GM12878 (cell line): ENCODE data around the gene SCGB3A1. TPM values are rescaled to one million over a fixed set of nuclear protein-coding genes. Genes with fewer than 3 reads are reported as not detected.

Experiments used
- ATAC-seq: fragments of 200-7000 bp; cut with Tn5 transposase; 3 replicates; pipeline ENCODE4 v1.9.1; 2020; ENCODE audit warnings: mild to moderate bottlenecking, moderate library complexity
- BruUV-seq: library from RNA; stranded (reverse); fragments of 400-500 nt; replicated peaks from 2 replicates; lab custom pipeline; 2021; lab: Mats Ljungman, UMichigan
- CTCF ChIA-PET: fragments of 300-600 bp; sonication (Branson Sonifier 250); formaldehyde crosslinking; extraction: SDS; loops from one replicate; lab custom pipeline; 2021; ENCODE audit warnings: inconsistent platforms; lab: Yijun Ruan, JAX
- POLR2A ChIA-PET: fragments of 350-600 bp; formaldehyde crosslinking; extraction: SDS; loops from one replicate; lab custom pipeline; 2021; ENCODE audit warnings: inconsistent platforms; lab: Charles Lee
- RAD21 ChIA-PET: fragments of 300-600 bp; sonication (Branson Sonifier 250); formaldehyde crosslinking; loops from one replicate; lab custom pipeline; 2023; ENCODE audit warnings: antibody characterized with exemption; ENCODE audit not compliant: unreplicated experiment; lab: Charles Lee
- SMC1A ChIA-PET: fragments of 300-600 bp; sonication (Branson Sonifier 250); formaldehyde crosslinking; loops from one replicate; lab custom pipeline; 2023; ENCODE audit not compliant: unreplicated experiment, uncharacterized antibody; lab: Charles Lee
- DNase-seq: peaks from one replicate; pipeline ENCODE4 v3.0.0-alpha.2; 2011; ENCODE audit warnings: low read depth, low spot score
- FAIRE-seq: peaks from 3 replicates; lab custom pipeline; 2011; peaks lifted over from hg19 to GRCh38; lab: Jason Lieb, UNC
- H2AFZ ChIP-seq: 2 replicates; pipeline ENCODE4 v1.6.0; 2011; ENCODE audit warnings: low read depth, low read length, control low read depth; ENCODE audit not compliant: control insufficient read depth
- H3K27ac ChIP-seq: 2 replicates; pipeline ENCODE4 v1.5.1; 2011; ENCODE audit warnings: control low read depth; ENCODE audit not compliant: control insufficient read depth, insufficient read depth
- H3K27me3 ChIP-seq, 2 experiments: replicated peaks in 1 of 2; 2 replicates each; pipeline versions ENCODE4 v1.6.0 to v1.6.1; 2011; ENCODE audit warnings: low read length in 1 of 2; ENCODE audit not compliant: control insufficient read depth in 2 of 2, insufficient read depth in 2 of 2
- H3K36me3 ChIP-seq, 2 experiments: 2 replicates each; pipeline ENCODE4 v1.5.1; 2011; ENCODE audit warnings: low read length in 1 of 2; ENCODE audit not compliant: control insufficient read depth in 2 of 2, insufficient read depth in 2 of 2
- H3K4me1 ChIP-seq: 2 replicates; pipeline ENCODE4 v1.6.1; 2011; ENCODE audit warnings: mild to moderate bottlenecking, low read length, moderate library complexity, mixed read lengths; ENCODE audit not compliant: control insufficient read depth, insufficient read depth
- H3K4me2 ChIP-seq: 2 replicates; pipeline ENCODE4 v1.6.0; 2011; ENCODE audit warnings: control low read depth; ENCODE audit not compliant: control insufficient read depth, insufficient read depth
- H3K4me3 ChIP-seq: fragments of 200-600 bp; sonication (generic); 2 replicates; pipeline ENCODE4 v1.5.1; 2016
- H3K79me2 ChIP-seq: 2 replicates; pipeline ENCODE4 v1.6.0; 2011; ENCODE audit warnings: low read length; ENCODE audit not compliant: control insufficient read depth, insufficient read depth
- H3K9ac ChIP-seq: 2 replicates; pipeline ENCODE4 v1.8.0; 2011; ENCODE audit warnings: low read length, control low read depth, mixed read lengths; ENCODE audit not compliant: control insufficient read depth, insufficient read depth
- H3K9me3 ChIP-seq: replicated peaks from 3 replicates; pipeline ENCODE4 v1.5.1; 2011; ENCODE audit warnings: mild to moderate bottlenecking, low read length; ENCODE audit not compliant: control insufficient read depth, insufficient read depth
- H4K20me1 ChIP-seq: 2 replicates; pipeline ENCODE4 v1.6.0; 2011; ENCODE audit not compliant: control insufficient read depth, insufficient read depth
- BCL3 ChIP-seq: IDR thresholded peaks from 2 replicates; pipeline ENCODE4 v1.6.1; 2011; ENCODE audit warnings: borderline replicate concordance, low read depth, mild to moderate bottlenecking, moderate library complexity, low read length; ENCODE audit not compliant: insufficient read depth, poor library complexity, severe bottlenecking
- CHD4 ChIP-seq: fragments of 200-600 bp; sonication (generic); IDR thresholded peaks from 2 replicates; pipeline ENCODE4 v1.6.1; 2016; ENCODE audit warnings: mild to moderate bottlenecking
- E2F4 ChIP-seq: IDR thresholded peaks from 2 replicates; pipeline ENCODE4 v1.6.1; 2012; ENCODE audit warnings: low read depth, low read length, improper control_type of control experiment
- ETV6 ChIP-seq, 2 experiments: fragments of 450-650 bp in 1 of 2; IDR thresholded peaks in 1 of 2; conservative IDR thresholded peaks in 1 of 2; 2 replicates each; pipeline ENCODE4 v1.6.1; 2014; ENCODE audit warnings: antibody characterized with exemption in 1 of 2, borderline replicate concordance in 1 of 2, low read depth in 1 of 2, mild to moderate bottlenecking in 1 of 2, moderate library complexity in 1 of 2
- FOXM1 ChIP-seq: IDR thresholded peaks from 2 replicates; pipeline ENCODE4 v1.6.1; 2012; ENCODE audit warnings: low read depth, mild to moderate bottlenecking, inconsistent platforms, low read length, moderate library complexity
- IKZF2 ChIP-seq, 2 experiments: fragments of 450-650 bp; IDR thresholded peaks; 2 replicates each; pipeline ENCODE4 v1.6.1; 2017; ENCODE audit warnings: mild to moderate bottlenecking in 2 of 2, moderate library complexity in 2 of 2
- PAX8 ChIP-seq: fragments of 450-650 bp; IDR thresholded peaks from 2 replicates; pipeline ENCODE4 v1.6.1; 2017; ENCODE audit warnings: mild to moderate bottlenecking, moderate library complexity
- POLR2AphosphoS5 ChIP-seq: IDR thresholded peaks from 2 replicates; pipeline ENCODE4 v1.6.1; 2011; ENCODE audit warnings: mild to moderate bottlenecking, low read length, inconsistent platforms
- REST ChIP-seq: IDR thresholded peaks from 2 replicates; pipeline ENCODE4 v1.6.1; 2012; ENCODE audit warnings: mild to moderate bottlenecking, low read depth, low read length
- TCF7 ChIP-seq: IDR thresholded peaks from 2 replicates; pipeline ENCODE4 v1.6.1; 2014; ENCODE audit warnings: antibody characterized with exemption, borderline replicate concordance
- ZNF622 ChIP-seq: fragments of 450-650 bp; IDR thresholded peaks from 2 replicates; pipeline ENCODE4 v1.6.1; 2017; ENCODE audit warnings: mild to moderate bottlenecking, inconsistent platforms
- WGBS: methylation state at CpG from one replicate; pipeline ENCODE4 v1.1.6; 2016; ENCODE audit warnings: low lambda C conversion rate; ENCODE audit not compliant: insufficient replicate concordance, insufficient coverage; ENCODE audit errors: missing lambda C conversion rate; 5-methylcytosine and 5-hydroxymethylcytosine counted together
- in situ Hi-C: fragments of 300-500 bp; cut with MboI; formaldehyde crosslinking; loops from 9 replicates; pipeline ENCODE4 v1.14.3; 2018; ENCODE audit warnings: mixed read lengths
- intact Hi-C: fragments of 100-400 bp; cut with micrococcal nuclease; formaldehyde crosslinking; loops from one replicate; pipeline ENCODE4 v1.14.2; 2022; ENCODE audit not compliant: unreplicated experiment
- polyA plus RNA-seq, 11 experiments: library from polyadenylated mRNA; depleted of rRNA in 4 of 11; unstranded in 6 of 11; stranded (reverse) in 5 of 11; fragments of >200 nt; fragmentation: Nextera tagmentation in 4 of 11; fragmentation: Illumina TruSeq in 1 of 11; extraction: Ambion mirVana in 4 of 11; extraction: Trizol in 1 of 11; gene quantifications; 1 replicate in 1 of 11; 2 replicates in 10 of 11; pipeline versions ENCODE4 v1.2.1 to v1.2.3, GENCODE V29; 2011 to 2016; ENCODE audit warnings: inconsistent platforms in 2 of 11, missing spikeins in 2 of 11, low read depth in 1 of 11
- total RNA-seq, 4 experiments: library from RNA; depleted of rRNA in 3 of 4; stranded (reverse); fragments of >200 nt in 3 of 4; fragmentation: Illumina TruSeq in 1 of 4; extraction: Trizol in 1 of 4; gene quantifications; 2 replicates each; pipeline versions ENCODE4 v1.2.1 to v1.2.3, GENCODE V29; 2013 to 2021

Gene SCGB3A1
- total and polyA plus RNA-seq, 10 of the 15 experiments (the other 5 are each of a cell fraction or from before 2014, with no cell fraction given) = 0.46 TPM; not detected in 9

- Histone ChIP-seq H4K20me1 (no peaks in the 10 kb centered on the region), H3K9me3 (no peaks in the 10 kb centered on the region), H3K4me3 (no peak overlapping the region), H3K27me3 (no peaks in the 10 kb centered on the region), H3K4me1 (peaks cover 2% of the 10 kb centered on the region), H3K36me3 (peaks cover 2 to 34% of the 10 kb centered on the region in 2 experiments; a peak in 3 of 4 replicates), H3K27ac (no peak overlapping the region), H3K9ac (no peak overlapping the region), H3K79me2 (no peaks in the 10 kb centered on the region; the same call in 1 of the 2 replicates), H2AFZ (no peak overlapping the region), H3K4me2 (no peak overlapping the region)
- no TSS peak for BruUV-seq
- in situ Hi-C loops = no loop called here
- ChIA-PET POLR2A (no interaction called here), CTCF (interaction anchor here (1.0 to 1.5 kb wide), 3 partner anchors 43 to 150 kb away, joined by 3 to 4 read pairs (median 3); no protein-coding TSS in a partner anchor), RAD21 (no interaction called here), SMC1A (no interaction called here)
- no peak for DNase-seq
- no peak for ATAC-seq
- WGBS = 82% methylated on average over 8 of the region's 8 CpGs
- no peak for TF ChIP-seq ETV6 (conservative IDR thresholded peaks at IDR 0.05 in 1 of 2, IDR thresholded peaks at IDR 0.05 in 1 of 2; ENCODE audit: borderline replicate concordance in 1 of 2, low read depth in 1 of 2)
- no peak for TF ChIP-seq TCF7
- no peak for TF ChIP-seq ZNF622
- TF ChIP-seq PAX8 = no peak
- no peak for TF ChIP-seq E2F4
- TF ChIP-seq IKZF2 (IDR thresholded peaks at IDR 0.05) = no peak
- intact Hi-C loops = no loop called here
- FAIRE-seq = no peak
These were observed 22.4 kb downstream of the SCGB3A1 start for GRCh38 chr5:180568914-180569313.

- ChIA-PET RAD21 (no interaction called here), SMC1A (interaction anchor here (1.5 kb wide), 1 partner anchor 46 kb away, joined by 4 read pairs; no protein-coding TSS in a partner anchor), POLR2A (no interaction called here), CTCF (no interaction called here)
- no peak overlapping the region for H3K9ac ChIP-seq
- H3K4me2 ChIP-seq = no peak overlapping the region
- H4K20me1 ChIP-seq = no peaks in the 10 kb centered on the region
- H3K79me2 ChIP-seq = peaks cover 10% of the 10 kb centered on the region
- peaks cover 4 to 21% of the 10 kb centered on the region in 2 experiments; a peak in 3 of 4 replicates for H3K36me3 ChIP-seq
- BruUV-seq = no TSS peak
- in situ Hi-C loops = no loop called here
- DNase-seq (peak; percentile 12), FAIRE-seq (no peak), ATAC-seq (peak; percentile 40)
- no peaks in the 10 kb centered on the region for H3K27me3 ChIP-seq
- H3K27ac ChIP-seq = peak overlapping the region; percentile 20
- intact Hi-C loops = no loop called here
- H3K4me1 ChIP-seq = peaks cover 23% of the 10 kb centered on the region
- whole genome bisulfite sequencing = 4% methylated on average over 3 of the region's 3 CpGs
- H3K9me3 ChIP-seq = peaks cover 5% of the 10 kb centered on the region
- H2AFZ ChIP-seq = no peak overlapping the region
- no peak overlapping the region for H3K4me3 ChIP-seq
- TF ChIP-seq POLR2AphosphoS5 (no peak), REST (no peak), FOXM1 (no peak), CHD4 (no peak), BCL3 (no peak), ZNF622 (no peak)
These were observed 27.3 kb downstream of the SCGB3A1 start for GRCh38 chr5:180563994-180564393.
